Stimulated activated naive B cell treated with anti-CD40 and anti-IgM and Interleukin-4, amounts not matched to agents 10 μg/mL and 1 μg/mL and 100 μg/mL, for 72 hours (primary cell): ENCODE measurements around the gene CCDC78.

Experiments
- ATAC-seq, 2 donors: fragments of 150-1000 bp; cut with Tn5 transposase; replicated peaks; 2 replicates each; pipeline ENCODE4 v1.10.0; 2021; ENCODE audit warnings: moderate library complexity in 1 of 2
- DNase-seq: peaks from one replicate; pipeline ENCODE4 v3.0.0; 2021
- H3K27ac Mint-ChIP-seq: one replicate; pipeline ENCODE4 v1.8.0; 2022; ENCODE audit warnings: mild to moderate bottlenecking, mixed read lengths
- H3K27me3 Mint-ChIP-seq, 2 donors: one replicate each; pipeline ENCODE4 v1.8.0; 2022; ENCODE audit warnings: mixed read lengths in 2 of 2
- H3K36me3 Mint-ChIP-seq, 2 donors: one replicate each; pipeline ENCODE4 v1.8.0; 2022; ENCODE audit warnings: mixed read lengths in 2 of 2, mild to moderate bottlenecking in 1 of 2
- H3K4me1 Mint-ChIP-seq, 2 donors: one replicate each; pipeline ENCODE4 v1.8.0; 2022; ENCODE audit warnings: mixed read lengths in 2 of 2, mild to moderate bottlenecking in 1 of 2
- H3K4me3 Mint-ChIP-seq, 2 donors: one replicate each; pipeline ENCODE4 v1.8.0; 2022; ENCODE audit warnings: mild to moderate bottlenecking in 2 of 2, mixed read lengths in 2 of 2, moderate library complexity in 1 of 2
- H3K9me3 Mint-ChIP-seq, 2 donors: one replicate each; pipeline ENCODE4 v1.8.0; 2022; ENCODE audit warnings: mixed read lengths in 2 of 2, mild to moderate bottlenecking in 1 of 2

CCDC78 gene

DNA sequence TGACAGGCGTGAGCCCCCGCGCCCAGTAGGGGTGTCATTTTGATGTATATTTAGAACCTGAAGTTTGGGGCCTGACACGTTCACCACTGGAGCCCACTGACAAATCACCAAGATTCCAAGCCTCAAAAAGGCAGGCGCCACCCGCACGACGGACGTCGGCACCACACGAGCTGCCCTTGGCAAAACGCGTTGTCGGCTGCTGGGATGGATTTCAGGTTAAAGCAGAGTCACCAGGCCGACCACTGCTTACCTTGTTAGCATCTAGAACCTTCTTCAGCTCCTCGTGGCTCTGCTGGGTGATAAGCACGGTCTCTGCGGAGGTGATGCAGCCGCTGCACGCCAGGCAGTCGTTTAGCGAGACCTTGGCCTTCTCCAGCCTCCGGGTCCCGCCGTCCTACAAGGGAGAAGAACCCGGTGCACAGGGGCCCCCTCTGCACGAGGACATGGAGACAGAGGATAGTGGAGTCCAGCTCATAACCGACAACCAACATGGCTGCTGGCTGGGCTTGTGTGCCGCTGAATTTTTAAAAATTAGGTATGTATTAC, 10.8 kb upstream of the CCDC78 start:
- no peak overlapping the region for H3K27ac Mint-ChIP-seq
- H3K27me3 Mint-ChIP-seq: no peaks in the 10 kb centered on the region
- DNase-seq (no peak), ATAC-seq (no peak)
- H3K36me3 Mint-ChIP-seq: peaks cover 27 to 41% of the 10 kb centered on the region in 2 donors
- H3K4me3 Mint-ChIP-seq: no peak overlapping the region
- peaks cover 14 to 38% of the 10 kb centered on the region in 2 donors for H3K4me1 Mint-ChIP-seq
- H3K9me3 Mint-ChIP-seq: no peaks in the 10 kb centered on the region

DNA sequence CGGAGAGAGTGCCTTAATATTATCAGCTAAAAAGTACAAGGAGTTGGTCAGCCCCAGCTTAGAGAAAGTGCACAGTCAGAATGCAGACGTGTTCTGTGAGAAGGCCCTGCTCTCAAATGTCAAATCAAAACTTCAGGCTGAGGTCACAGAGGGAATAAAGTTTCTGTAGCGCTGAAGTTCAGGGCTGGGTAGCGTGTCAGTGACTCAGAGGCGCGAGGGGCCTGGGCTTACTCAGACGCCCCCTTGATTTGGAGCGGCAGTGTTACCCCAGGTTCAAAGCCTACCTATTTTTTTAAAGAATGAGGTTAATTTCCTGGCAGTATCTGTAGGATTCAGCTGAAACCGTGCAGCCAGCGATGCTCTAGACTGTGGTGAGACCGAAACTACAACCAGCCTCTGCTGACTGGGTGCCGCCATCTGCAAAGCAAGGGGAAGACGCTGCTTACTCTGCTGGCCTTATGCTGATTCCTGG, 9.8 kb upstream of the CCDC78 start:
- no peak overlapping the region for H3K27ac Mint-ChIP-seq
- no peaks in the 10 kb centered on the region for H3K27me3 Mint-ChIP-seq
- H3K9me3 Mint-ChIP-seq: no peaks in the 10 kb centered on the region
- no peak for ATAC-seq
- H3K4me3 Mint-ChIP-seq: no peak overlapping the region
- peaks cover 27 to 41% of the 10 kb centered on the region in 2 donors for H3K36me3 Mint-ChIP-seq
- peaks cover 14 to 38% of the 10 kb centered on the region in 2 donors for H3K4me1 Mint-ChIP-seq
- no peak for DNase-seq

DNA sequence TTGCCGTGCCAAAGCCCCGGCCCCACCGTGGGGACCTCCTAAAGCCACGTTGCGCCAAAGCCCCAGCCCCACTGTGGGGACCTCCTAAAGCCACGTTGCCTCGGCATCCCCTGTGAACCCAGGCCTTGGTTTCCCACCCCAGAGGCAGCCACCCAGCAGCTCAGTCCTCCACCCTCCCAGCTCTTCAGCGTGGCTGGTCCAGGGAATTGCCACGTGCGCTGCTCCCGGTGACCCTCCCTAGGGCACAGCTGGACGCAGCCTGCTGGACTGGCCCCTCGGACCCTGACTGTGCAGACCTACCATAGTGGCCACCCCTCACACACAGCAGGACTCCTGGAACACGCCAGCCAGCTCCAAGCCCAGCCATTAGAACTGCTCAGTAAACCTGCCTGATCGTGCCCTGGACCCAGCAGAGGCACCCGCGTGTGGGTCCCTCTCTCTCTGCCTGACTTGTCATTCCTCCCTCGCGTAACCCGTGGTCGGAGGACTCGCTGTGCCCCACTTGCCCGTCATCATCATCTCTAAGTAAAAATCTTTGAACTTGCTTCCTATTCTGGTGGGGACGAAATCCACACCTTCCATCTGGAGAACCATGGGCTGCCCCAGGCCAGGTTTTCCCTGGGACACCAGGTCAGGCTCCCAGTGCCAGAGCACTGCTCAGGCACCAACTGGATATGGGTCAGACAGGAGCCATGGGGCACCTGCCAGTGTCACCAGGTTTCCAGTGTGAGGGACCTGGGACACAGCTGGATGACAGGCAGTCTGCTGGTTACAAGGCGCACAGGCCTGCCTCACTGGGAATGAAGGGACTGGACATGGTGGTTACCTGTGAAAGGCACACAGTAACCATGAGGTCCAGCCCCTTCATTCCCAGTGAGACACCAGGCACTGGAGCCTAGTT, 9.0 kb upstream of the CCDC78 start:
- H3K4me3 Mint-ChIP-seq: no peak overlapping the region
- no peak for ATAC-seq
- H3K36me3 Mint-ChIP-seq: peaks cover 27 to 41% of the 10 kb centered on the region in 2 donors
- no peak overlapping the region for H3K27ac Mint-ChIP-seq
- no peaks in the 10 kb centered on the region for H3K9me3 Mint-ChIP-seq
- DNase-seq: no peak
- peaks cover 14 to 37% of the 10 kb centered on the region in 2 donors for H3K4me1 Mint-ChIP-seq
- H3K27me3 Mint-ChIP-seq: no peaks in the 10 kb centered on the region

- DNase-seq (no peak), ATAC-seq (no peak)
- no peaks in the 10 kb centered on the region for H3K9me3 Mint-ChIP-seq
- H3K27me3 Mint-ChIP-seq: no peaks in the 10 kb centered on the region
- H3K27ac Mint-ChIP-seq: no peak overlapping the region
- H3K36me3 Mint-ChIP-seq: peaks cover 27 to 41% of the 10 kb centered on the region in 2 donors
- H3K4me1 Mint-ChIP-seq: peaks cover 11 to 29% of the 10 kb centered on the region in 2 donors
- H3K4me3 Mint-ChIP-seq: no peak overlapping the region
Measured at GRCh38 chr16:734208-734980, 8.2 kb upstream of the CCDC78 start.

DNA sequence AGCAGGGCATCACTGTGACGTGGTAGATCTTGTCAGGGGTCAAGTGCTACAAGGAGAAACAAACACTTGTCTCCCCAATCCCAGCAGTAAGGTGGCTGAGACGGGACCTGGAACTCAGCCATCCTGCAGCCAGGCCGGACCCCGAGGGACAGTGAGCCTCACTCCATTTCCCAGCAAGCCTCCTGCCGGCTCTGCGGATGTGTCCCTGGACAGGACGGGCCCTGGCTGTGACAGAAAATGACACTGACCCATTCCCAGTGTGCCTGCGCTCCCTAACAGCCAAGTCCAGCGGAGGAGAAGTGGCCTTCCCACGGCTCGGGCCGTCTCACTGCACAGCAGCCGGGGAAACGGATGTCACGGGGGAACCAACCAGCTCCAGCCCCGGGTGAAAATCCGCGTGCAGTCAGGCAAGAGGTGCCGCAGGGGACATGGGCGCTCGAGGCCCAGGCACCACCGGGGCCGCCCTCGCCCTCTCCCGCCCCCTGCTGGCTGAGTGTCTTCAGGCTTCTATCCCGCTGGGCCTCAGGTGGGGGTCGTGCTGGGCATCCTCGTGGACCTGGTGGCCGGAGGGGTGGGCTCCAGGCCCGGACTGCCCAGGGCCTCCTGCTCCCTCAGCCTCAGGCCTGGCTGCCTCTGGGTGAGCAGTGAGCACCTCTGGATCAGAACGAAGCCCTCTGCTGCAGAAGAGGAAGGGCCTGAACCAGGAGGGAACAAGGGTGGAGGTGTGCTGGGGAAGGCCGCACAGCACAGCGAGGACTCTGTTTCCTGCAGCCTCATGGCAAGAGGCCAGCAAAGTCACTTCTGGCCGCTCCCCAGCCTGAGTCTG, 7.4 kb upstream of the CCDC78 start:
- H3K27ac Mint-ChIP-seq: no peak overlapping the region

DNA sequence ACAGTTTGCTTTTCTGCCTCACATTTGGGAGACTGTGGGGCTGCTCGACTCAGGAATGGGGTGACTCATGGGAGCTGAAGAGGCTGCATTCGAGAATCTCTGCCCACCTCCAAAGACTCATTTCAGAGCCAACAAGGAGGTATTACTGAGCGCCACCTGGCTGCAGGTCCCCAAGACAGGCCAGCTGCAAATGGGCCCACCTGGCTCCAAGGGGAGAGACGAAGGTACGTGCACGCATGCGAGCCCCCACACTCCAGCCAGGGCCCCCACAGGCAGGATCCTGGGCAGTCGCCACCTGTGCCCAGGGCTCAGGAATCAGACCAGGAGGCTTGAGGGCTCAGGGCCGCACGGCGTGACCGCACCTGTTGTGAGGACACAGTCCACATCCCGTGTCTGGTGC, 6.7 kb upstream of the CCDC78 start:
- Mint-ChIP-seq H3K27me3 (no peaks in the 10 kb centered on the region), H3K4me3 (no peak overlapping the region), H3K27ac (peak overlapping the region; percentile 56), H3K4me1 (peaks cover 7 to 14% of the 10 kb centered on the region in 2 donors), H3K36me3 (peaks cover 23 to 39% of the 10 kb centered on the region in 2 donors), H3K9me3 (no peaks in the 10 kb centered on the region)
- ATAC-seq (no peak), DNase-seq (no peak)

More for the DNA sequence above, 7.4 kb upstream of the CCDC78 start:
- ATAC-seq (no peak), DNase-seq (no peak)
- Mint-ChIP-seq H3K9me3 (no peaks in the 10 kb centered on the region), H3K4me1 (peaks cover 9 to 21% of the 10 kb centered on the region in 2 donors), H3K4me3 (no peak overlapping the region), H3K27me3 (no peaks in the 10 kb centered on the region), H3K36me3 (peaks cover 25 to 41% of the 10 kb centered on the region in 2 donors)

DNA sequence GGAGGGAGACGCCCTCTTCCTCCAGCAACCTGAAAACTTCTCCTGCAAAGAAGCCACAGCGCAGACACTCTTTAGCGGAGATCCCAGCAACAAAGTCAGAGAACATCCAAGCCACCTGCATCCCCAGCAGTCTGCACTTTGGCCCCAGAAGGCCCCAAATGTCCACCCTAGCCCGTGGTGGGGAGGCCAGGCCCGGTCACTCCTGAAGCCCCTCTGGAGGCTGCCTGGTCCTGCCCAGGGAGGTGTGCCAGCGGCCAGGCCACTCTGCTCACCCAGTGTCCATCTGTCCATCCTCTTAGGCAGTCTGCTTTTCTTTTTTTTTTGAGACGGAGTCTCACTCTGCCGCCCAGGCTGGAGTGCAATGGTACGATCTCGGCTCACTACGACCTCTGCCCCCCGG, 6.1 kb upstream of the CCDC78 start:
- H3K27me3 Mint-ChIP-seq: no peaks in the 10 kb centered on the region
- ATAC-seq (no peak), DNase-seq (no peak)
- H3K9me3 Mint-ChIP-seq: no peaks in the 10 kb centered on the region
- peaks cover 4 to 8% of the 10 kb centered on the region in 2 donors for H3K4me1 Mint-ChIP-seq
- H3K36me3 Mint-ChIP-seq: peaks cover 19 to 35% of the 10 kb centered on the region in 2 donors
- peak overlapping the region; percentile 56 for H3K27ac Mint-ChIP-seq
- no peak overlapping the region for H3K4me3 Mint-ChIP-seq

DNA sequence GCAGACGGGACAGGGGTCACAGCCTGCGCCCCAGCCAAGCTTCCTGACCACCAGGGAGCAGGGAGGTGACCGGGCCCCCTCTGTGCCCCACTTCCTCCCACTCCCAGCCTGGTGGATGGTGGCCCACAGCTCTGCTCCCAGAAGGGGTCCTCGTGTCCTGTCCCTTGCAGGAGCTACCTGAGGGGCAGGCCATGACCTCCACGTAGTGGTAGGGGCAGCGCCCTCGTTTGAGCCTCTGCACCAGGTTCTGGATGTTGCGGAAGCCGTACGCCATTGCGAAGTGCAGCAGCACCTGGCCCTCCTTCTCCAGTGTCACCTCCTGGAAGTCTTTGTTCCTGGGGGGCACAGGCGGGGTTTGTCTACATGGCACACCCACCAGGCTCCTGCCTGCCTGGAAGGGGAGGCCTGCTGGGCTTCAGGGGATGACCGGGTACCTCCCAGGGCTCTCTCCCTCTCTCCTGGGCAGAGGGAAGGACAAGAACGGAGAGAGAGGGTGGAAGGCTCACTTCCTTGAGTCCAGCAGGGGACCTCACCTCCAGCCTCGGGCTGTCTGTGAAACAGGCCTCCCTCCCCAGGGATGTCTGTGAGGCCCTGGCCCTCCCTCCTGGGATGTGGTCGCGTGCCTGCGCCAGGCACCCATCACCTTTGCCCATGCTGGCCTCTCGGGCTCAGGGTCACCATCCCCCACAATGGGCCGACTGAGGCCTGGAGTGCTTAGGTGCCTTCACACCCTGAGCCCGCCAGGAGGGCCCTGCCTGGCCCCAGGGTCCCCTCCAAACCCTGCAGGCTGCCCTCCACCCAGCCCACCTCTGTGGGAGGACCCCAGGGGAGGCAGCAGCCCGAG, 4.6 kb upstream of the CCDC78 start:
- no peak for DNase-seq
- Mint-ChIP-seq H3K27me3 (no peaks in the 10 kb centered on the region), H3K4me1 (peaks cover 4 to 15% of the 10 kb centered on the region in 2 donors), H3K36me3 (peaks cover 13 to 24% of the 10 kb centered on the region in 2 donors), H3K9me3 (no peaks in the 10 kb centered on the region), H3K4me3 (no peak overlapping the region), H3K27ac (peak overlapping the region; percentile 14)
- ATAC-seq: no peak

GRCh38 chr16:729768-730665, 3.8 kb upstream of the CCDC78 start:
- Mint-ChIP-seq H3K36me3 (peaks cover 9 to 15% of the 10 kb centered on the region in 2 donors), H3K27ac (no peak overlapping the region), H3K4me3 (peak overlapping the region; percentile 16 to 36), H3K9me3 (no peaks in the 10 kb centered on the region), H3K4me1 (peaks cover 3 to 14% of the 10 kb centered on the region in 2 donors), H3K27me3 (no peaks in the 10 kb centered on the region)
- DNase-seq (no peak), ATAC-seq (no peak)

GRCh38 chr16:728890-729744, 2.9 kb upstream of the CCDC78 start:
- Mint-ChIP-seq H3K36me3 (peaks cover 9 to 11% of the 10 kb centered on the region in 2 donors), H3K4me1 (peaks cover 3 to 14% of the 10 kb centered on the region in 2 donors), H3K4me3 (peak overlapping the region; percentile 76 to 78), H3K27me3 (no peaks in the 10 kb centered on the region), H3K27ac (no peak overlapping the region), H3K9me3 (no peaks in the 10 kb centered on the region)
- ATAC-seq: no peak
- DNase-seq: no peak

GRCh38 chr16:728131-728889, 2.1 kb upstream of the CCDC78 start:
- DNase-seq (peak; percentile 65), ATAC-seq (peak; percentile 56 to 65)
- no peaks in the 10 kb centered on the region for H3K27me3 Mint-ChIP-seq
- H3K9me3 Mint-ChIP-seq: no peaks in the 10 kb centered on the region
- H3K4me3 Mint-ChIP-seq: peak overlapping the region; percentile 76 to 78
- H3K36me3 Mint-ChIP-seq: peaks cover 4 to 6% of the 10 kb centered on the region in 2 donors
- H3K27ac Mint-ChIP-seq: peak overlapping the region; percentile 62
- H3K4me1 Mint-ChIP-seq: peaks cover 6 to 21% of the 10 kb centered on the region in 2 donors
